Measurements from ENCODE around the gene STAT2.
A peak's percentile ranks its signal among the peaks of the same experiment; 100 is the strongest.
"Not testable (repeated sequence)": the region's sequence is repeated elsewhere in the genome, so short reads cannot be mapped to it uniquely, and the experiment has no call there.

Gene STAT2

GRCh38 chr12:56324206-56324605 lies 35.7 kb downstream of the STAT2 start:
- no peak for DNase-seq

DNA sequence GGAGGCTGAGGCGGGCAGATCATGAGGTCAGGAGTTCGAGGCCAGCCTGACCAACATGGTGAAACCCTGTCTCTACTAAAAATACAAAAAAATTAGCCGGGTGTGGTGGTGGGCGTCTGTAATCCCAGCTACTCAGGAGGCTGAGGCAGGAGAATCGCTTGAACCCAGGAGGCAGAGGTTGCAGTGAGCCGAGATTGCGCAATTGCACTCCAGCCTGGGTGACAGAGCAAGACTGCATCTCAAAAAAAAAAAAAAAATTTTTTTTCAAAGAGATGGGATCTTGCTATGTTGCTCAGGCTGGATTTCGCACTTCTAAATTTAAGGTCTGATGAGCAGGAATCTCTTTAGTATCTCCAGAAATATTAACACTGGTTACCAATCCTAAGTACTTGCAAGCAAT lies 38.3 kb downstream of the STAT2 start:
- not testable (repeated sequence) for DNase-seq

GRCh38 chr12:56321027-56321426 lies 38.9 kb downstream of the STAT2 start:
- DNase-seq: no peak

DNA sequence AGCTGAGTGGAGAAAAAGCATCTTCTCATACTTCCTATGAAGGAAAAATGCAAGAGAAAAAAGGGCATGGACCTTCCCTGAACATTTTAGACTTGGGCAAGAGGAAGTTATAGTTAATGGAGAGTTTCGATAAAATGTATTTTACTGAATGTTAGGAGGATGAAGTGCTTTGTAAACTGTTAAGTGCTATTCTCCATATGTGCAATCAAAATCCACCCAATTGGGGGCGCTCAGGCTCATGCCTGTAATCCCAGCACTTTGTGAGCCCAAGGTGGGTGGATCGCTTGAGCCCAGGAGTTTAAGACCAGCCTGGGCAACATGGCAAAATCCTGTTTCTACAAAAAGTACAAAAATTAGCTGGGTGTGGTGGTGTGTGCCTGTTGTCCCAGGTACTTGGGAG lies 42.2 kb downstream of the STAT2 start:
- no peak for DNase-seq

DNA sequence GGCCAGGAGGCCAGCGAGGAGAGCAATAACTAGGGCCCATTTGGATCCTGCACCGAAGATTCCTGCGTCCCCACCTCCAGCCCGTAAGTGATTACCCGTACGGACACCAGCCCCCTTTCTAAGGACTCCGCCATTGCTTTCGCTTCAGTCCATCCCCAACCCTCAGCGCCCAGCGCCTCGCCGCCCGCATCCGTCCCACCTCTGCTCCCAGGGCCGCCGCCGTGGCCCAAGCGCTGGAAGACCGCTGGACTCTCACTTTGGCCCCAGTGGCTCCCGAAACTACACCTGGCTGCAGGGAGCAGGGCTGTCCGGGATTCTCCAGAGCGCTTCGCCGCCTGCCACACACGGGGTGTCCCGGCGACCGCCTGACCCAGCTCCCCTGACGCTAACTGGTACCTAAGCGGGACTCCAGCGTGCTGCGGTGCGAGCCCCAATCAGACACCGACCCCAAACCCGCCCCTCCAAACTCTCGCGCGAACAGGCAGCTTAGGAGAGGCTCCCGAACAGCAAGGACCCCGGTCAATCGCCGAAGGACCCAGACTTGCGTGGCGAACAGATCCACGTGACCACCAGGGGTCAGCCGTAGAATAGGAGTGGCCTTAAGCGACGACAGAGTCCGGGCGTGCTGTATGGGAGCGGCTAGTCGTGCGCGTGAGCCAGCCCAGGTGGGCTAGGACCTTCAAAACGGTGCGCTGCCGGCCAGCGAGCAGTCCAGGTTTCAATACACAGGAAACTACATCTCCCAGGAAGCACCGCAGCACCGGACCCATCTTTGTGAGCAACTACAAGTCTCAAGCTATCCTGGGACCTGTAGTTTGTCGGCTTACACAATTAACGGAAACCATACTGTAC lies 44.1 kb downstream of the STAT2 start, which contains the start of gene CNPY2:
CNPY2 (minus strand) TSS at position 367 of the 852 bp plus-strand sequence. CDS start 771 bp downstream, outside the sequence.
- DNase-seq: peak; percentile 100

DNA sequence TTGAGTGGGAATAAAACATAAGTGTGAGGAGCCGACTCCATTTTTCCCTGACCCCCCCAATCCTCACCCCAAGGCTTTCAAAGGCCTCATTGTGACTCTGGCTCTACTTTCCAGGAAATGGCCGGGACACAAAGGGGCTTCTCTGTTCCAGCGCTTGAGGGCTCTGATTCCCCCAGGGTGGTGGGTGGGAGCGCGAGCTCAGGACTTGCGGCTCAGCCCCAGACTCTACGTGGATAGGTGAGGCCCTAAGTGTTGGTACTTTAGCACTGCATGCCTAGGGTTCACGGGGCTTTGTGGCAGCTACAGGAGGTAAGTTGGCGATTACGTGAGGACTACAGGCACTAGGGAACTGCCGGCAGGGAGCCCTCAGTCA lies 44.7 kb downstream of the STAT2 start:
- DNase-seq: peak; percentile 54

GRCh38 chr12:56311003-56311402 lies 48.9 kb downstream of the STAT2 start:
- no peak for DNase-seq

GRCh38 chr12:56308714-56309113 lies 51.2 kb downstream of the STAT2 start:
- no peak for DNase-seq

DNA sequence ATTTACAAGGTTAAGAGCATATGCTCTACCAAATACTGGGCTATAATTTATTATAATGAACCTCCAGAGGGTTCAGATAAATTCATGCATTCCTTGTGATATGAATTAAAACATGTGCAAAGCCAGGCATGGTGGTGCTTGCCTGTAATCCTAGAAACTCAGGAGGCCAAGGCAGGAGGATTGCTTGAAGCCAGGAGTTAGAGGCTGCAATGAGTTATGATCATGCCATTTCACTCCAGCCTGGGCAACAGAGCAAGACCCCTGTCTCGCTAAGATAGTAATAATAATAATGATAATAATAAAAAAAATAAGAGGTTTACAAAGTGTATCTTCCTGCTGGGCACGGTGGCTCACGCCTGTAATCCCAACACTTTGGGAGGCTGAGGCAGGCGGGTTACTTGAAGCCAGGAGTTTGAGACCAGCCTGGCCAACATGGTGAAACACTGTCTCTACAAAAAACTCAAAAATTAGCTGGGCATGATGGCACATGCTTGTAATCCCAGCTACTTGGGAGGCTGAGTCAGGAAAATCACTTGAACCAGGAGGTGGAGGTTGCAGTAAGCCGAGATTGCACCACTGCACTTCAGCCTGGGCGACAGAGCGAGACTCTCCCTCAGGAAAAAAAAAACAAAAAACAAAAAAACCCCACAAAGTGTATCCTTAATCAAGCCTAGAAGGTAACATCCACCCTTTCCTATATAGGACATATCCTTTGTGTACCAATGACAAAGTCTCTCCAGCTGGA lies 52.5 kb downstream of the STAT2 start:
- DNase-seq: no peak

- no peak for DNase-seq
Measured at GRCh38 chr12:56304872-56305590, 54.9 kb downstream of the STAT2 start.

DNA sequence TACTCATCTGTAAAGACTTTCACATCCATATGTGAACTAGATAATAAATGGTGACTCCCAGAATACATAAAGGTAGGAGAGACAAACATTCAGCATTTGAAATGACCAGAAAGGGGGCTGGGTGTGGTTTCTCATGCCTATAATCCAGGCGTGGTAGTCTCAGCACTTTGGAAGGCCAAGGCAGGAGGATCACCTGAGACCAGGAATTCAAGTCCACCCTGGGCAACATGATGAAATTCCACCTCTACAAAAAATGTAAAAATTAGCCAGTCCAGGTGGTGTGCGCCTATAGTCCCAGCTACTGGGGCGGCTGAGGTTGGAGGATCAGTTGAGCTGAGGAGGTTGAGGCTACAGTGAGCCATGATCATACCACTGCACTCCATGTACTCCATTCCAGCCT lies 55.6 kb downstream of the STAT2 start:
- no peak for DNase-seq

GRCh38 chr12:56300644-56301464 lies 59.1 kb downstream of the STAT2 start:
- no peak for DNase-seq

- peak; percentile 100 for DNase-seq
Measured at GRCh38 chr12:56299853-56300643, 59.9 kb downstream of the STAT2 start, which contains the start of gene CS. Gene CS (minus strand): TSS chr12:56300330. CDS start chr12:56300201, 129 bp downstream.

- DNase-seq: peak; percentile 55
Measured at GRCh38 chr12:56299308-56299852, 60.5 kb downstream of the STAT2 start.

DNA sequence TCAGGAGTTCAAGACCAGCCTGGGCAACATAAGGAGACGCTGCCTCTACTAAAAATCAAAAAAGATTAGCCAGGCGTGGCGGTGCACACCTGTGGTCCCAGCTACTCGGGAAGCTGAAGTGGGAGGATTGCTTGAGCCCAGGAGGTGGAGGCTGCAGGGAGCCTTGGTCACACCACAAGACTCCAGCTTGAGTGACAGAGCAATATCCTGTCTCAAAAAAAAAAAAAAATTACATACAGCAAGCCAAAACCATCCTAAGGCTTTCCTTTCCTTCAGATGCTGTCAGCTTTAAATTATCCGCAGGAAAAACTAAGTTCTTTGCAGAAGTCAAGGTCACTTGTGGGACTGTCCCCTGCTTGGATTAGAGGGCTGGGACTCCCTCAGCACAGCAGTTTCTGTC lies 61.1 kb downstream of the STAT2 start:
- no peak for DNase-seq

DNA sequence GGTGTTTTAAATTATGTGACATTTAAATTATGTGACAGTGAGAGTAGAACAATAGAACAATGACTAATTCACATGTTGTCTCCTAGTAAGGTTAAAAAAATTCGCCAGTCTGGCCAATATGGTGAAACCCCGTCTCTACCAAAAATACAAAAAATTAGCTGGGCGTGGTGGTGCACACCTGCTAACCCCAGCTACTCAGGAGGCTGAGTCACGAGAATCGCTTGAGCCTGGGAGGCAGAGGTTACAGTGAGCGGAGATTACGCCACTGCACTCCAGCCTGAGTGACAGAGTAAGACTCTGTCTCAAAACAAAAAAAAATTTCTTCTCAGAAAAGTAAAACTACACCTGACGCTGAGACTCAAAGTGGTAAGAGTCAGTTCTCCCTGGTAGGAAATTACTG lies 62.5 kb downstream of the STAT2 start:
- no peak for DNase-seq

DNA sequence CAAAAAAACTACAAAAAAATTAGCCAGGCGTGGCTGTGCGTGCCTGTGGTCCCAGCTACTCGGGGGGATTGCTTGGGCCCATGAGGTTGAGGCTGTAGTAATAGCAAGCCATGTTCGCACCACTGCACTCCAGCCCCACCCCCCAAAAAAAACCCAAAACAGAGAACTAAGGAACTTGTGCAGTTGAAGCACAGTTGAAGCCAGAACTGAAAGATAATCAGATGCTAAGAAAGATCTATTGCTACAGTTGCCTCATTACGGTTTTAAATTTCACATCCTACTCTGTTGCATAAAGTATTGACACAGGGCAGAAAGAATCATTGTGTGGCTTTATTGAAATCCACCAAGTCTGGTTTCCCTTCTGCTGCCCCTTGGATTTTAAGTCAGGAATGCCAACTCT lies 63.6 kb downstream of the STAT2 start:
- DNase-seq: no peak

GRCh38 chr12:56293795-56294194 lies 66.1 kb downstream of the STAT2 start:
- no peak for DNase-seq
